Endothelial cell of umbilical vein (primary cell): ENCODE results near the gene OR10AD1.

Source experiments
- CTCF ChIP-seq, 2 donors: IDR thresholded peaks; 1 replicate in 1 of 2; 2 replicates in 1 of 2; pipeline ENCODE4 v1.5.1; 2011; ENCODE audit warnings: low read length in 2 of 2, mild to moderate bottlenecking in 2 of 2, moderate library complexity in 2 of 2, control low read depth in 1 of 2, inconsistent platforms in 1 of 2, low read depth in 1 of 2; ENCODE audit not compliant: insufficient read depth in 1 of 2; ENCODE audit errors: extremely low read depth in 1 of 2
- EZH2 ChIP-seq: IDR thresholded peaks from 2 replicates; pipeline ENCODE4 v1.6.1; 2012; ENCODE audit warnings: borderline replicate concordance, low read depth, mild to moderate bottlenecking, moderate library complexity, low read length, inconsistent platforms; ENCODE audit not compliant: severe bottlenecking
- FOS ChIP-seq: IDR thresholded peaks from 2 replicates; pipeline ENCODE4 v1.6.1; 2011; ENCODE audit warnings: mild to moderate bottlenecking, low read length, moderate library complexity, borderline replicate concordance; ENCODE audit not compliant: insufficient read depth
- MAX ChIP-seq: IDR thresholded peaks from 2 replicates; pipeline ENCODE4 v1.6.1; 2011; ENCODE audit not compliant: insufficient read depth, insufficient read length
- MYC ChIP-seq: IDR thresholded peaks from one replicate; pipeline ENCODE4 v1.6.1; 2011; ENCODE audit warnings: mild to moderate bottlenecking, low read depth, low read length
- POLR2A ChIP-seq: IDR thresholded peaks from 2 replicates; pipeline ENCODE4 v1.6.1; 2012; ENCODE audit warnings: low read depth, mild to moderate bottlenecking, control low read depth, low read length
- POLR2AphosphoS5 ChIP-seq: IDR thresholded peaks from 2 replicates; pipeline ENCODE4 v1.6.1; 2012; ENCODE audit warnings: low read depth, mild to moderate bottlenecking, control low read depth, low read length, moderate library complexity; ENCODE audit not compliant: insufficient read depth

GRCh38 chr12:48203192-48203591 lies at the start of gene OR10AD1:
- TF ChIP-seq FOS (no peak), CTCF (IDR thresholded peaks at IDR 0.05; ENCODE audit: extremely low read depth in 1 of 2, insufficient read depth in 1 of 2, low read depth in 1 of 2, low read length in 2 of 2) (no peak), POLR2AphosphoS5 (no peak), POLR2A (no peak), MYC (no peak), EZH2 (no peak), MAX (no peak)
